GM12891 (cell line): ENCODE measurements around the gene AASDHPPT.

Experiments
- DNase-seq: peaks from one replicate; pipeline ENCODE4 v3.0.0; 2011; ENCODE audit warnings: low spot score; ENCODE audit not compliant: insufficient read length
- FAIRE-seq: peaks from 2 replicates; lab custom pipeline; 2011; peaks lifted over from hg19 to GRCh38; lab: Jason Lieb, UNC
- PAX5 ChIP-seq: IDR thresholded peaks from 2 replicates; pipeline ENCODE4 v1.6.1; 2011; ENCODE audit warnings: low read length, moderate library complexity, mild to moderate bottlenecking; ENCODE audit not compliant: insufficient read depth, severe bottlenecking
- POLR2A ChIP-seq: IDR thresholded peaks from 2 replicates; pipeline ENCODE4 v1.6.1; 2011; ENCODE audit warnings: low read depth, low read length, control low read depth
- POLR2AphosphoS5 ChIP-seq: IDR thresholded peaks from 2 replicates; pipeline ENCODE4 v1.6.1; 2011; ENCODE audit warnings: low read depth, low read length, control low read depth
- POU2F2 ChIP-seq: IDR thresholded peaks from 2 replicates; pipeline ENCODE4 v1.6.1; 2011; ENCODE audit warnings: low read depth, mild to moderate bottlenecking, control low read depth, low read length, moderate library complexity
- SPI1 ChIP-seq: IDR thresholded peaks from 2 replicates; pipeline ENCODE4 v1.6.1; 2011; ENCODE audit warnings: low read depth, low read length, control low read depth
- TAF1 ChIP-seq: IDR thresholded peaks from 2 replicates; pipeline ENCODE4 v1.6.1; 2011; ENCODE audit warnings: low read depth, low read length, control low read depth

Gene AASDHPPT

DNA sequence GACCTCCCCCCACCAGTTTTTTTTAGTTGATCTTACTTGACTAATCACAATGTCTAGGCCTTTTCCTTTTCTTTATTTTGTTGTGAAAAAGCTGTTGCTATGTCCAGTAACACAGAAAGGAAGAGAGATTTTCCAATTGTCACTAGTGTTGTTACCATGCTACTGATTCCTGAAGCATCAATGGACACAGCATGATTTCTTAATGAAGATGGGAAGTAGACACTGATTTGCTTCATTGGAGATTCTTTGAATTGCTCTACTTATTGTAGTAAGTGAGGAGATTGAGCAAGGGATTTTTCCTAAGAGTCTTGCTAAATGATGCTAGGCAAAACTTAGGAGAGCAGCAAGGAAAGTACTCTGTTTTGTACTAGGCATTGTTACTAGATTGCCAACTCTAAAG is 4.6 kb downstream of the AASDHPPT start:
- TF ChIP-seq POLR2AphosphoS5 (no peak), POU2F2 (no peak), SPI1 (no peak), TAF1 (no peak), POLR2A (no peak), PAX5 (no peak)
- FAIRE-seq: no peak
- DNase-seq: no peak

DNA sequence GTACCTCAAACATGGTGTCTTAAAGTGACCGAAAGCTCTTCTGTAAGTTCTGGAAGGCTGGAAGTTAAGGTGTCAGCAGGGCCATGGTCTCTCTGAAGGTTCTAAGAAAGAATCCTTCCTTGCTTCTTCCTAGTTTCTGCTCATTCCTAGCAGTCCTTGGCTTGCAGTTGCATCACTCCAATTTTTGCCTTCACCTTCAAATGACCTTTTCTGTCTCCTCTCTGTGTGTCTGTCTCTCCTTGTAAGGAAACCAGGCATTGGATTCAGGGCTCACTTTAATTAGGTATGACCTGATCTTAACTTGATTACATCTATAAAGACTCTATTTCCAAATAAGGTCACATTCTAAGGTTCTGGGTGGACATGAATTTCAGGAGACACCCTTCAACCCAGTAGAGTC is 8.7 kb downstream of the AASDHPPT start:
- TF ChIP-seq POU2F2 (no peak), TAF1 (no peak), POLR2A (no peak), PAX5 (no peak), SPI1 (no peak), POLR2AphosphoS5 (no peak)
- DNase-seq: no peak
- FAIRE-seq: no peak

DNA sequence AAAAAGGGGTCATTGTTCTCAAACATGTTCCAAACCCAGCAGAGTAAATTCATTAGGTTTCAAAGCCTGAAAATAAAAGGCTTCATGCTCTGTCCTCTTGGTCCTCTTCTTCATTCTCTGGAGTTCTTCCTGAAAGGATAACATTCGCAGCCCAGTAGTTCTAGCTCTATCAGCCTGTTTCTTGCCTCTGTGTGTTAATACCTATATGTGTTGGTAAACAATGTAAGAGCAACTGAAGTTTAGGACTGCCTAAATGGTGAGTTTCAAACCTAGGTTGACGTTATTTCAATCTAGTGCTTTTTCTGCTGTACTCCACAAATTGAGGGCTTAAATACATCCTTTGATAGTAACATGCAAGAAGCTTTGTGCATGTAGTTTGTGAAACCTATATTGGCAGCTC is 9.4 kb downstream of the AASDHPPT start:
- no peak for FAIRE-seq

DNA sequence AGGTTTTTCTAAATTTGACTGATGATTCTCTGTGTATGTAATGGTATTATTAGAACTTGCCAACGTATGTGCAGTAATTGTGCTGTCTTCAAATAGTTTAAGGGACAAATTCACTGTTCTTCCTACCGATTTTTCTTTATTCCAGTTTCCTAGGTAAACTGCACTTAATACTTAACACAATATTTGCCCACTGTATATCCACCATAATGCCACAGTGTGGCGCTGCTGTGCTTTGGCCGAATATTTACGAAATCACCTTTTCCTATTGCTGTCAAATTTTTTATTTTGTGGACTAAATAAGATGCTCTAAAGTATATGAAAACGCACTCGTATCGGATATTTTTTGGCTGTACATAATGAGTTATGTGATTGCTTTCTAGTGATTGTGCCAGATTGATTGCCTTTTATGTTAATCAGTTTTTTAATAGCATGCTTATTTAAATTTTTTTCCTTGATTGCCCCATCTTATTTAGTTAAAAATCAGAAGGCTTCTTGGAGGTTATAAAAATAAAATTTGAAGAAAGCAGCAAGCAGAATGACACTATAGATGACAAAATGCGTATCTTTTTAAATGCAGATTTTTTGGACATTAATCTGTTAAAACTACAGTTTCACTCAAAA is 10.5 kb downstream of the AASDHPPT start:
- peak; percentile 76 for FAIRE-seq
- TF ChIP-seq POU2F2 (no peak), POLR2A (no peak), PAX5 (no peak), POLR2AphosphoS5 (no peak), SPI1 (no peak), TAF1 (no peak)
- DNase-seq: no peak

More for the DNA sequence above, 9.4 kb downstream of the AASDHPPT start:
- no peak for DNase-seq
- TF ChIP-seq POU2F2 (no peak), PAX5 (no peak), TAF1 (no peak)

DNA sequence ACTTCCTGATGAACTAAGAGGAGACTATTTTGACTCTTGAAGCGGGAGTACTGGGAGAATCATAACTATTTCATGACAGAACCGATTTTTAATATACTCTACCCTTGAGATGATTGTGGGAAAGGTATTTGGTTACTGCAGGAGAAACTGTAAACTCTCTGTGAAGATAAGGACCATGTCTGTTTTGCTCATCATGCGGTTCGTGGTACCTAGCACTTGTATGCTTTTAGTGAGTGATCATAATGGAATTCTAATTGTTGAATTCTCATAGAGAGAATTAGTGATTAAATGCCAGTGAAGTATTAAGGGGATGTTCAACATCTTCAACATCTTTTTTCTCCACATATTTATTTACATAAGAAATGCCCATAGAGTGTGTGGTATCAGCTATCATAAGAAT is 11.4 kb downstream of the AASDHPPT start:
- DNase-seq (no peak), FAIRE-seq (no peak)
- TF ChIP-seq POLR2A: no peak

DNA sequence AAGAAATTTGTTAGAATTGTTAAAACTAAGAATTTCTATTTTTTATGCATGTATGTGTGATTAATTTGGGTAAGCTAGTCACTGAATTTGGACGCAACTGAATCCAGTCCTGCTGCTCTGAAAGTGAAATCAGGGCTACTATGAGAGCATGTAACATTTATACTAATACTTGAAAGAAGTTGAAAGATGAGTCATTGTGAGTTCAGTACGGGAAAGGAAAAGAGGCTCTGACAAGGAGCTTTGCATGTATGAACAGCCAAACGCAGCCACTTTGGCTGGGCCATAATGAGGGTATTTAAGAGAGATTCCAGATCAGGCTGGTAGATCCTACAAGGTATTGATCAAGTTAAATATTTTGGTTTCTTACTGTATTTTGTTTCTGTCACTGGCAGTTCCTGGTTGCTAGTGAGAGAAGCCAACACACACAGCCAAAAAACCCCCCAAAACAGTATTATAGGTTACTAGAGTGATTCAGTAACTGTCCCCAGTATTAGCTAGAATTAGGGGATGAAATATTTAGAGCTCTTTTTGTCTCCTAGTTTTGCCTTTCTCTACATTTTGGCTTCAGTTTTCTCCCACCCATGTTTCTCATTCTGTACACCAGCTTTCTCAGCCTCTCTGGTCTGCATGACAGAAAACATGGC is 14.1 kb downstream of the AASDHPPT start:
- peak; percentile 84 for FAIRE-seq
- DNase-seq: peak; percentile 8
- peak; percentile 75; the same call in 1 of the 2 replicates for TF ChIP-seq POU2F2
- TF ChIP-seq TAF1: no peak
- TF ChIP-seq PAX5: no peak
- TF ChIP-seq POLR2AphosphoS5: 0 out of 2 replicates have a peak, but pooled peaks have one; percentile 25
- TF ChIP-seq POLR2A: peak; percentile 19; the same call in 1 of the 2 replicates
- TF ChIP-seq SPI1: no peak

DNA sequence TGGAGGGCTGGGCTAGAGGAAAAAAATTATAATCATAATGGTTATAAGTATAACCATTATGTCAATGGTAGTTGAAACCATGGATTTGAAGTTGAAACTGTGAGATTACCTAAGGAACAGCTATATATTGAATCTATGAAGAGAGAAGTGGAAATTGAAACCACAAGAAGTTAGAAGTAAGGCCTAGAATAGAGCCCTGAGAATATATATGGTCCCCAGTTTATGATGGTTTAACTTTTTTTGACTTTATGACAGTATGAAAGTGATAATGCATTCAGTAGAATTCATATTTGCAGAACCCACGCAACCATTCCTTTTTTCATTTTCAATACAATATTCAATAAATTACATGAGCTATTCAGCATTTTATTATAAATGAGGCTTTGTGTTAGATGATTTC is 15.0 kb downstream of the AASDHPPT start:
- peak; percentile 55 for FAIRE-seq
- no peak for TF ChIP-seq POLR2AphosphoS5
- no peak for TF ChIP-seq TAF1
- TF ChIP-seq SPI1: 0 out of 2 replicates have a peak, but pooled peaks have one; percentile 1
- DNase-seq: no peak

DNA sequence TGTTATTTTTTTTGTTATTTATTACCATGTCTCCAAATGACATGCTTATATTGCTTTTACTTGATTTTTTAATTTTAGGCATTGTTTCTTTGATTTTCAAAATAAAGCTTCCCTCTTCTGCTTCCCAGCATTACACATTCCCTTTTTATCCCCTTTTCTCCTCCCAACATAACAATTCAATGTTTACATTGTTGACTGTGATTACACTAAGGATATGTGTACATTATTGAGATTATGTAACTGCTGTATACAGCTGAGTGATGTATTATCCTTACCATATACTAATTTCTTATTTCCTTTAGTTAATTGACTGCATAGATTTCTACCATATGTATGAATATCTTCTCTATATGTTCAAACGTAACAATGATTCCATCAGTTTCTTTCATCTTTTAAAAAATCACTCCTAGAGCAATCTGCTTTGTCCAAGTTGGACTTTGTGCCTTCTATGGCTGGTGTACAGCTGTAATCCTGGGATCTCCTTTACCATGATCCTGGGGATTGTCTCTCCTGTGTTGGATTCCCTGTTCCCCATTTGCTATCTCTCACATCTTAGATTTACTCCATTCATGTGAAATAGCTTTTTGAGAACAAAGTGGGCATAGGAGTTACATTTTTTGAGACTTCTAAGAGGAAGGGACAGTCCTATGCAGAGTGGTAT is 21.6 kb downstream of the AASDHPPT start:
- no peak for FAIRE-seq
- TF ChIP-seq PAX5 (no peak), SPI1 (no peak), POLR2A (no peak), POLR2AphosphoS5 (no peak), POU2F2 (no peak), TAF1 (no peak)
- DNase-seq: no peak

DNA sequence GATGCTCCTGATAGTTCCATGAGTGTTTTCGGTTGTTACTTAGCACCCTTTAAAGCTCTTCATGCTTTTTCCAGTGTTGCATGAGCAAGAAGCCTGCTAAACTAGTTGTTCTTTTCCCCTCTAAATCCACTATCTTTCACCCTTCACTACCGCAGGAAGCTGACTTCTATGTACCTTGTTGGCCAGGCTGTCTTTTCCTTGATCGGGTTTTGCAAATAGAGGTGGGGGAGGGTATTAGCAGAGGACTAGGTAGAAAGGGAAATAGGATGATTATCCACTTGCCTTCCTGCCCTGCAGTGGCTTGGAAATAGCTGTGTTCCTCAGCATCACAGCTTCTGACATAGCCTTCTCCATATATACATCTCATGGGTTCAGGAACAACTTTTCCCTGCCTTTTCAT is 23.9 kb downstream of the AASDHPPT start:
- DNase-seq (no peak), FAIRE-seq (no peak)
- TF ChIP-seq POU2F2: no peak
- no peak for TF ChIP-seq PAX5
- no peak for TF ChIP-seq TAF1
- TF ChIP-seq POLR2A: no peak
- TF ChIP-seq SPI1: no peak
- no peak for TF ChIP-seq POLR2AphosphoS5

DNA sequence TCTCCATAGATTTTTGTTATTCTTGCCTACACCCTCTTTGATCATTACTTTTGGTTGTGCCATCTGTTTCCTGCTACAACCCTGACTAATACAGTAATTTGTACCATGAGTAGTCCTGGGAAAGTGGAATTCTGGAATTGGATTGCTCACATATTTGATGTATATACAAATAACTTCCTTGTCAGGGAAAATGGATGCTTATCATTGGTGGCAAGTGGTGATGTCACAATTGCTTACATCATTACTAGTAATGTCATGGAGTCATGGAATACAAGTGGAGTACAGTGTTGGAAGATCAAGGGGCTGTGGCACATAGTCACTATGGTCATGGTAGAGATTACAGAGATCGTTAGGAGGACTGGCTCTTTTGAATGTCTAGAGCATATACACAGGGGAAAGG is 24.4 kb downstream of the AASDHPPT start:
- no peak for FAIRE-seq
- DNase-seq: no peak
- TF ChIP-seq POU2F2 (no peak), POLR2A (no peak), SPI1 (no peak), POLR2AphosphoS5 (no peak), PAX5 (no peak), TAF1 (no peak)
